CD14-positive monocyte (primary cell): Measurements from ENCODE around the gene RPUSD4. TPM values are rescaled to one million over a fixed set of nuclear protein-coding genes. Genes with fewer than 3 reads are reported as not detected.

Experiments used
- DNase-seq, 3 donors: peaks; one replicate each; pipeline ENCODE4 v3.0.0-alpha.2; 2011 to 2022
- H2AFZ ChIP-seq: 2 replicates; pipeline ENCODE4 v1.6.0; 2012; ENCODE audit warnings: mild to moderate bottlenecking, low read depth, low read length, inconsistent platforms; ENCODE audit not compliant: insufficient read depth, poor library complexity, severe bottlenecking
- H3K27ac ChIP-seq, 2 donors: 1 replicate in 1 of 2; 2 replicates in 1 of 2; pipeline ENCODE4 v1.5.1; 2012 to 2013; ENCODE audit warnings: low read length in 2 of 2, control low read depth in 1 of 2, inconsistent platforms in 1 of 2, low read depth in 1 of 2, mild to moderate bottlenecking in 1 of 2
- H3K27me3 ChIP-seq, 2 donors: one replicate each; pipeline versions ENCODE4 v1.6.0 to v1.6.1; 2011 to 2013; ENCODE audit warnings: low read length in 2 of 2; ENCODE audit not compliant: control insufficient read depth in 2 of 2, insufficient read depth in 2 of 2
- H3K36me3 ChIP-seq, 2 donors: replicated peaks in 1 of 2; 1 replicate in 1 of 2; 2 replicates in 1 of 2; pipeline versions ENCODE4 v1.5.1 to v1.6.1; 2012 to 2013; ENCODE audit warnings: low read length in 2 of 2, control low read depth in 1 of 2, inconsistent platforms in 1 of 2, mild to moderate bottlenecking in 1 of 2; ENCODE audit not compliant: insufficient read depth in 2 of 2, control insufficient read depth in 1 of 2
- H3K4me1 ChIP-seq, 2 donors: 1 replicate in 1 of 2; 2 replicates in 1 of 2; pipeline versions ENCODE4 v1.5.1 to v1.6.1; 2012 to 2013; ENCODE audit warnings: low read length in 2 of 2, control low read depth in 1 of 2, inconsistent platforms in 1 of 2, mild to moderate bottlenecking in 1 of 2, moderate library complexity in 1 of 2; ENCODE audit not compliant: insufficient read depth in 2 of 2, control insufficient read depth in 1 of 2
- H3K4me2 ChIP-seq: replicated peaks from 2 replicates; pipeline ENCODE3; 2012; ENCODE audit warnings: low read length, moderate library complexity, mild to moderate bottlenecking; ENCODE audit not compliant: poor library complexity, severe bottlenecking; ENCODE audit errors: extremely low read depth
- H3K4me3 ChIP-seq, 3 experiments: fragments of 200-600 bp in 1 of 3; sonication (generic) in 1 of 3; replicated peaks in 1 of 3; 1 replicate in 2 of 3; 2 replicates in 1 of 3; pipeline ENCODE4 v1.5.1; 2011 to 2013; ENCODE audit warnings: low read length in 3 of 3, mild to moderate bottlenecking in 3 of 3, control low read depth in 2 of 3, low read depth in 2 of 3, inconsistent platforms in 1 of 3, moderate library complexity in 1 of 3
- H3K79me2 ChIP-seq: 2 replicates; pipeline ENCODE4 v1.6.0; 2012; ENCODE audit warnings: mild to moderate bottlenecking, control low read depth, inconsistent platforms, low read length, moderate library complexity; ENCODE audit not compliant: insufficient read depth
- H3K9ac ChIP-seq: 2 replicates; pipeline ENCODE4 v1.6.0; 2017; ENCODE audit warnings: low read length, mild to moderate bottlenecking; ENCODE audit not compliant: insufficient read depth, poor library complexity, severe bottlenecking
- H3K9me3 ChIP-seq, 2 donors: replicated peaks in 1 of 2; 1 replicate in 1 of 2; 2 replicates in 1 of 2; pipeline versions ENCODE4 v1.5.1 to v1.6.1; 2012 to 2013; ENCODE audit warnings: low read length in 2 of 2, control low read depth in 1 of 2; ENCODE audit not compliant: control insufficient read depth in 1 of 2, insufficient read depth in 1 of 2
- H4K20me1 ChIP-seq: 2 replicates; pipeline ENCODE4 v1.6.0; 2012; ENCODE audit warnings: mild to moderate bottlenecking, low read length, control low read depth, moderate library complexity; ENCODE audit not compliant: insufficient read depth
- H3K27ac Mint-ChIP-seq, 7 donors: one replicate each; pipeline ENCODE4 v1.8.0; 2020; ENCODE audit warnings: mild to moderate bottlenecking in 7 of 7, mixed read lengths in 7 of 7, moderate library complexity in 6 of 7, inconsistent platforms in 2 of 7
- H3K27me3 Mint-ChIP-seq, 3 donors: one replicate each; pipeline ENCODE4 v1.8.0; 2021 to 2022; ENCODE audit warnings: low read depth in 3 of 3, mild to moderate bottlenecking in 3 of 3, mixed read lengths in 3 of 3, moderate library complexity in 3 of 3, inconsistent platforms in 1 of 3
- H3K36me3 Mint-ChIP-seq, 2 donors: one replicate each; pipeline ENCODE4 v1.8.0; 2020; ENCODE audit warnings: mixed read lengths in 2 of 2, inconsistent platforms in 1 of 2, mild to moderate bottlenecking in 1 of 2
- H3K4me1 Mint-ChIP-seq: one replicate; pipeline ENCODE4 v1.8.0; 2020; ENCODE audit warnings: mild to moderate bottlenecking, mixed read lengths
- H3K4me3 Mint-ChIP-seq, 2 donors: one replicate each; pipeline ENCODE4 v1.8.0; 2020; ENCODE audit warnings: mild to moderate bottlenecking in 2 of 2, mixed read lengths in 2 of 2, moderate library complexity in 1 of 2
- H3K9me3 Mint-ChIP-seq, 7 donors: one replicate each; pipeline ENCODE4 v1.8.0; 2020 to 2022; ENCODE audit warnings: mixed read lengths in 7 of 7, mild to moderate bottlenecking in 6 of 7, moderate library complexity in 6 of 7, inconsistent platforms in 2 of 7
- CTCF ChIP-seq: fragments of 200-600 bp; IDR thresholded peaks from one replicate; pipeline ENCODE4 v1.8.0; 2022; ENCODE audit warnings: antibody characterized with exemption, mild to moderate bottlenecking
- WGBS: methylation state at CpG from one replicate; pipeline ENCODE4 v1.1.5; 2013; ENCODE audit warnings: missing lambda C conversion rate; ENCODE audit not compliant: insufficient coverage; 5-methylcytosine and 5-hydroxymethylcytosine counted together
- intact Hi-C, 2 donors: fragments of 100-400 bp; cut with micrococcal nuclease; formaldehyde crosslinking; loops; one replicate each; pipeline versions ENCODE4 v1.15.0 to v1.15.1; 2023
- polyA plus RNA-seq, 3 donors: library from polyadenylated mRNA; depleted of rRNA in 1 of 3; unstranded in 2 of 3; stranded (reverse) in 1 of 3; fragments of 300-500 nt in 2 of 3; fragments of >200 nt in 1 of 3; fragmentation: Illumina TruSeq in 2 of 3; gene quantifications; 1 replicate in 2 of 3; 2 replicates in 1 of 3; pipeline ENCODE4 v1.2.3, GENCODE V29; 2012 to 2021

Gene RPUSD4
- polyA plus RNA-seq, 3 donors: 9.0 to 15.5 (median 10.3) TPM

GRCh38 chr11:126157326-126158030 is 54.0 kb downstream of the RPUSD4 start:
- no peak overlapping the region for H3K4me3 Mint-ChIP-seq
- no peaks in the 10 kb centered on the region for H3K4me1 ChIP-seq
- no peaks in the 10 kb centered on the region for H3K79me2 ChIP-seq
- H3K4me2 ChIP-seq: no peak overlapping the region
- no peaks in the 10 kb centered on the region for H3K27me3 ChIP-seq
- H3K27ac ChIP-seq: no peak overlapping the region
- no peak for DNase-seq
- peaks cover 0 to 5% (median 3%) of the 10 kb centered on the region in 7 donors for H3K9me3 Mint-ChIP-seq
- H3K36me3 ChIP-seq: no peaks in the 10 kb centered on the region
- no peaks in the 10 kb centered on the region for H3K36me3 Mint-ChIP-seq
- intact Hi-C loops: no loop called here
- no peaks in the 10 kb centered on the region for H3K4me1 Mint-ChIP-seq
- H3K9ac ChIP-seq: no peak overlapping the region
- no peaks in the 10 kb centered on the region for H3K9me3 ChIP-seq
- WGBS: 75% methylated on average over 4 of the region's 7 CpGs
- H4K20me1 ChIP-seq: no peaks in the 10 kb centered on the region
- H2AFZ ChIP-seq: no peak overlapping the region
- H3K27me3 Mint-ChIP-seq: peaks cover 0 to 2% (median 0%) of the 10 kb centered on the region in 3 donors
- no peak overlapping the region for H3K27ac Mint-ChIP-seq
- no peak for TF ChIP-seq CTCF
- no peak overlapping the region for H3K4me3 ChIP-seq

- Mint-ChIP-seq H3K36me3 (no peaks in the 10 kb centered on the region), H3K27me3 (no peaks in the 10 kb centered on the region), H3K9me3 (peaks cover 4 to 9% (median 6%) of the 10 kb centered on the region in 7 donors), H3K4me1 (no peaks in the 10 kb centered on the region), H3K4me3 (no peak overlapping the region), H3K27ac (no peak overlapping the region)
- no peaks in the 10 kb centered on the region for H3K9me3 ChIP-seq
- H3K9ac ChIP-seq: no peak overlapping the region
- H3K36me3 ChIP-seq: no peaks in the 10 kb centered on the region
- no peak overlapping the region for H2AFZ ChIP-seq
- H3K79me2 ChIP-seq: no peaks in the 10 kb centered on the region
- no peak overlapping the region for H3K27ac ChIP-seq
- 46% methylated on average over 6 of the region's 8 CpGs for WGBS
- no peak for TF ChIP-seq CTCF
- H3K4me2 ChIP-seq: no peak overlapping the region
- no peaks in the 10 kb centered on the region for H3K4me1 ChIP-seq
- no peak for DNase-seq
- intact Hi-C loops: no loop called here
- H3K27me3 ChIP-seq: no peaks in the 10 kb centered on the region
- no peaks in the 10 kb centered on the region for H4K20me1 ChIP-seq
- H3K4me3 ChIP-seq: no peak overlapping the region
Observed at GRCh38 chr11:126156814-126157213, 54.6 kb downstream of the RPUSD4 start.
